Tibial nerve (tissue), 4 donors: ENCODE measurements around the gene CNTNAP5. TPM values are rescaled to one million over a fixed set of nuclear protein-coding genes. Genes with fewer than 3 reads are reported as not detected.

ENCODE experiments used
- DNase-seq, 2 donors: peaks; one replicate each; pipeline ENCODE4 v3.0.0-alpha.2; 2019; ENCODE audit warnings: low spot score in 2 of 2
- H3K27ac ChIP-seq, 4 donors: fragments of 200-600 bp; sonication (generic) in 3 of 4; one replicate each; pipeline ENCODE4 v1.5.1; 2017 to 2019; ENCODE audit warnings: mild to moderate bottlenecking in 1 of 4
- H3K27me3 ChIP-seq, 2 donors: fragments of 200-600 bp; sonication (generic) in 1 of 2; one replicate each; pipeline versions ENCODE4 v1.5.1 to v1.6.0; 2017 to 2019
- H3K36me3 ChIP-seq, 3 donors: fragments of 200-600 bp; sonication (generic); one replicate each; pipeline ENCODE4 v1.5.1; 2018 to 2019
- H3K4me1 ChIP-seq, 4 donors: fragments of 200-600 bp; sonication (generic) in 3 of 4; one replicate each; pipeline ENCODE4 v1.5.1; 2017 to 2019
- H3K4me3 ChIP-seq, 4 donors: fragments of 200-600 bp; sonication (generic) in 3 of 4; one replicate each; pipeline ENCODE4 v1.5.1; 2017 to 2019; ENCODE audit warnings: mild to moderate bottlenecking in 1 of 4, moderate library complexity in 1 of 4
- H3K9me3 ChIP-seq, 4 donors: fragments of 200-600 bp; sonication (generic) in 3 of 4; one replicate each; pipeline ENCODE4 v1.5.1; 2017 to 2019
- EP300 ChIP-seq, 2 donors: sonication (generic); formaldehyde crosslinking; IDR thresholded peaks; one replicate each; pipeline ENCODE4 v1.6.1; 2017; ENCODE audit warnings: antibody characterized with exemption in 2 of 2, mild to moderate bottlenecking in 1 of 2
- POLR2A ChIP-seq, 2 donors: fragments of 450-650 bp; IDR thresholded peaks; one replicate each; pipeline ENCODE4 v1.6.1; 2017; ENCODE audit warnings: antibody characterized with exemption in 2 of 2, mild to moderate bottlenecking in 2 of 2, moderate library complexity in 2 of 2
- WGBS, 2 donors: methylation state at CpG; one replicate each; pipeline ENCODE4 v1.1.5; 2018; 5-methylcytosine and 5-hydroxymethylcytosine counted together
- total RNA-seq, 4 donors: library from RNA; depleted of rRNA; stranded (reverse); fragments of >200 nt; gene quantifications; one replicate each; pipeline ENCODE4 v1.1.0, GENCODE V29; 2016
- TF ChIP-seq, protein P1 (sequence below), 5 experiments: fragments of 200-600 bp in 3 of 5; fragments of 450-650 bp in 2 of 5; sonication (generic) in 3 of 5; IDR thresholded peaks; one replicate each; pipeline ENCODE4 v1.5.1; 2016 to 2019; ENCODE audit warnings: antibody characterized with exemption in 5 of 5, mild to moderate bottlenecking in 3 of 5, moderate library complexity in 2 of 5

CNTNAP5 gene
- total RNA-seq, 4 donors from 2014 or later = under 0.01 to 0.22 TPM; not detected in 2

DNA sequence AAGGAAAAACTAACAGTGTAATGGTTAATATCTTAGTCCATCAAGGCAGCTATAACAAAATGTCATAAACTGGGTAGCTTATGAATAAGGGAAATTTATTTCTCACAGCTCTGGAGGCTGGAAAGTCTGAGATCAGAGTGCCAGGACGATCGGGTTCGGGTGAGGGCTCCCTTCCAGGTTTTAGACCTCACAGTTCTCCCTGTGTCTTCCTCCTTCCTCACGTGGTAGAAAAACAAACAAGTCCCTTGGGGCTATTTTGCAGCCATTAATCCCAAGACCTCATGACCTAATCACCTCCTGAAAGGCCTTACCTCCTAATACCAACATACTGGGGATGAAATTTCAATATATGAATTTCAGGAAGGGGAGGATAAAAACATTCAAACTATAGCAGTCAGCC lies 455.9 kb downstream of the CNTNAP5 start:
- H3K27me3 ChIP-seq = no peaks in the 10 kb centered on the region
- H3K9me3 ChIP-seq = no peaks in the 10 kb centered on the region
- no peaks in the 10 kb centered on the region for H3K4me1 ChIP-seq
- no peaks in the 10 kb centered on the region for H3K36me3 ChIP-seq
- DNase-seq = no peak
- 25% methylated on average over 4 of the region's 4 CpGs for WGBS, 2 donors
- H3K27ac ChIP-seq = no peak overlapping the region
- TF ChIP-seq EP300 (IDR thresholded peaks at IDR 0.05) (no peak), POLR2A (IDR thresholded peaks at IDR 0.05) (no peak)
- TF ChIP-seq, protein P1, sequence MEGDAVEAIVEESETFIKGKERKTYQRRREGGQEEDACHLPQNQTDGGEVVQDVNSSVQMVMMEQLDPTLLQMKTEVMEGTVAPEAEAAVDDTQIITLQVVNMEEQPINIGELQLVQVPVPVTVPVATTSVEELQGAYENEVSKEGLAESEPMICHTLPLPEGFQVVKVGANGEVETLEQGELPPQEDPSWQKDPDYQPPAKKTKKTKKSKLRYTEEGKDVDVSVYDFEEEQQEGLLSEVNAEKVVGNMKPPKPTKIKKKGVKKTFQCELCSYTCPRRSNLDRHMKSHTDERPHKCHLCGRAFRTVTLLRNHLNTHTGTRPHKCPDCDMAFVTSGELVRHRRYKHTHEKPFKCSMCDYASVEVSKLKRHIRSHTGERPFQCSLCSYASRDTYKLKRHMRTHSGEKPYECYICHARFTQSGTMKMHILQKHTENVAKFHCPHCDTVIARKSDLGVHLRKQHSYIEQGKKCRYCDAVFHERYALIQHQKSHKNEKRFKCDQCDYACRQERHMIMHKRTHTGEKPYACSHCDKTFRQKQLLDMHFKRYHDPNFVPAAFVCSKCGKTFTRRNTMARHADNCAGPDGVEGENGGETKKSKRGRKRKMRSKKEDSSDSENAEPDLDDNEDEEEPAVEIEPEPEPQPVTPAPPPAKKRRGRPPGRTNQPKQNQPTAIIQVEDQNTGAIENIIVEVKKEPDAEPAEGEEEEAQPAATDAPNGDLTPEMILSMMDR (IDR thresholded peaks at IDR 0.05) = no peak
- no peak overlapping the region for H3K4me3 ChIP-seq

GRCh38 chr2:124482044-124482443 lies 457.0 kb downstream of the CNTNAP5 start:
- TF ChIP-seq EP300 (IDR thresholded peaks at IDR 0.05) (no peak), POLR2A (IDR thresholded peaks at IDR 0.05) (no peak)
- TF ChIP-seq, protein P1 (IDR thresholded peaks at IDR 0.05) = no peak
- Histone ChIP-seq H3K27ac (no peak overlapping the region), H3K4me3 (no peak overlapping the region), H3K27me3 (no peaks in the 10 kb centered on the region), H3K4me1 (no peaks in the 10 kb centered on the region), H3K36me3 (no peaks in the 10 kb centered on the region), H3K9me3 (no peaks in the 10 kb centered on the region)
- no peak for DNase-seq
- 48 to 55% methylated on average over 8 of the region's 8 CpGs for WGBS, 2 donors

- no peak for DNase-seq
- no peaks in the 10 kb centered on the region for H3K27me3 ChIP-seq
- no peaks in the 10 kb centered on the region for H3K4me1 ChIP-seq
- H3K9me3 ChIP-seq = no peaks in the 10 kb centered on the region
- 67 to 74% methylated on average over 6 of the region's 6 CpGs for WGBS, 2 donors
- H3K27ac ChIP-seq = no peak overlapping the region
- H3K36me3 ChIP-seq = no peaks in the 10 kb centered on the region
- H3K4me3 ChIP-seq = no peak overlapping the region
- TF ChIP-seq POLR2A (IDR thresholded peaks at IDR 0.05) = no peak
- TF ChIP-seq, protein P1 (IDR thresholded peaks at IDR 0.05) = no peak
- TF ChIP-seq EP300 (IDR thresholded peaks at IDR 0.05) = no peak
Measured at GRCh38 chr2:124482551-124482950, 457.5 kb downstream of the CNTNAP5 start.

GRCh38 chr2:124485659-124486058 lies 460.6 kb downstream of the CNTNAP5 start:
- Histone ChIP-seq H3K4me1 (no peaks in the 10 kb centered on the region), H3K4me3 (no peak overlapping the region), H3K27ac (no peak overlapping the region), H3K9me3 (no peaks in the 10 kb centered on the region), H3K36me3 (no peaks in the 10 kb centered on the region), H3K27me3 (no peaks in the 10 kb centered on the region)
- 84 to 91% methylated on average over 5 of the region's 5 CpGs for WGBS, 2 donors
- DNase-seq = no peak
- TF ChIP-seq EP300 (IDR thresholded peaks at IDR 0.05) (no peak), POLR2A (IDR thresholded peaks at IDR 0.05) (no peak)
- TF ChIP-seq, protein P1 (IDR thresholded peaks at IDR 0.05) = no peak

DNA sequence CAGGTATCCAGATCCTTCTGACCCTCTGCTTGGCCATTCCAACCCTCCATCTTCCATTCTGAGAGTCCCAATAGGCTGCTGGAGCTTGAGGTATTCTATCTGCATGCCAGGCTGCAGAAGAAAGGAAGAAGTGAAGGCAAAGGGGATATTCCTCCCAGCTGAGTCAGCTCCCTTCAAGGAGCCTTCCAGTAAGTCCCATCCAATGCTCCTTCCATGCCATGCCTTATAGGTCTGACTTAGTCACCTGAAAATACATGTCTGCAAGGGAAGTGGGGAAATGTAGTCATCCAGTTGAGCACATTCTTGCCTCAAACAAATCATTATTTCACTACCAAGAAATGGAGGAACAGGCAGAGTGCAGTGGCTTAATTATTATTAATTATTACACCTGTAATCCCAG lies 464.6 kb downstream of the CNTNAP5 start:
- H3K4me1 ChIP-seq = no peaks in the 10 kb centered on the region
- no peaks in the 10 kb centered on the region for H3K36me3 ChIP-seq
- H3K27ac ChIP-seq = no peak overlapping the region
- no peaks in the 10 kb centered on the region for H3K27me3 ChIP-seq
- TF ChIP-seq EP300 (IDR thresholded peaks at IDR 0.05) (no peak), POLR2A (IDR thresholded peaks at IDR 0.05) (no peak)
- TF ChIP-seq, protein P1 (IDR thresholded peaks at IDR 0.05) = no peak
- DNase-seq = no peak
- H3K4me3 ChIP-seq = no peak overlapping the region
- H3K9me3 ChIP-seq = no peaks in the 10 kb centered on the region
